GM19328 (cell line): ENCODE data around the gene PRKAR2A.
"Not testable (repeated sequence)": the region's sequence is repeated elsewhere in the genome, so short reads cannot be mapped to it uniquely, and the experiment has no call there.

Experiments
- ATAC-seq: cut with Tn5 transposase; IDR thresholded peaks from one replicate; pipeline ENCODE4 v1.9.1; 2021; ENCODE audit warnings: mild to moderate bottlenecking, moderate library complexity; ENCODE audit not compliant: unreplicated experiment

Gene PRKAR2A

GRCh38 chr3:48783304-48783703 is 64.4 kb downstream of the PRKAR2A start:
- ATAC-seq, result no peak

DNA sequence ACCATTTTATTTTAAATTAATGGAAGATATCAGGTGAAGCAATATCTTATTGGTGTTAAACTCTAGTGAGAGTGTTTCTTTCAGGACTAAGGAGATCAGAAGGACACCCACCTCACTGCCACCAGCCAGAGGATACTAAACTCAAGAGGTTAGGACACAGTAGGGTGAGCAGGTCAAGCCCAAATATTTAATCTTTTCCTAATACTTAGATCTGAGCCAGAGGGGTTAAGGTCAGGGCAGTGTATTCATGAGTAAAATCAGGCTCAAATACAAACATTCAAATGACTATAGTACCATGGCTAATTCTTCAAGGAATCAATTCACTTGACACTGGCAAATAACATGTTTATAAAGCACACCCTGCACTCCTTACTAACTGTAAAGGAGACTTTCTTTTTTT is 65.6 kb downstream of the PRKAR2A start:
- ATAC-seq, result no peak

GRCh38 chr3:48778565-48778964 is 69.1 kb downstream of the PRKAR2A start:
- not testable (repeated sequence) for ATAC-seq

- ATAC-seq, result no peak
Measured at GRCh38 chr3:48776854-48777253, 70.8 kb downstream of the PRKAR2A start.

DNA sequence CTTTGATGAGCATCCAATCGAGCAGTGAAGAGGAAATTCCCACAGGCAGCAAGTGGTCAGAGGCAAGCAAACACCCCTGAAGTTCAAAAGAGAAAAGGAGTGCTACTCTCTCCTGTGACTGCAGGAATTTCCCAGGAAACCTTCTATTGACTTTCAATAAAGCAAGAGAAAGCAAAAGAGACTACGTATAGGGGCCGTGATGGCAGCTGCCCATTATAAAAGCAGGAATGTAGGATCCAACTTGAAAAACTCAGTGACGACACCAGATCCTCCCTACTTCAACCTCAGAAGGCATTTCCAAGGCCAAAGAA is 77.5 kb downstream of the PRKAR2A start:
- ATAC-seq, result no peak

- no peak for ATAC-seq
Measured at GRCh38 chr3:48765376-48765775, 82.3 kb downstream of the PRKAR2A start.

DNA sequence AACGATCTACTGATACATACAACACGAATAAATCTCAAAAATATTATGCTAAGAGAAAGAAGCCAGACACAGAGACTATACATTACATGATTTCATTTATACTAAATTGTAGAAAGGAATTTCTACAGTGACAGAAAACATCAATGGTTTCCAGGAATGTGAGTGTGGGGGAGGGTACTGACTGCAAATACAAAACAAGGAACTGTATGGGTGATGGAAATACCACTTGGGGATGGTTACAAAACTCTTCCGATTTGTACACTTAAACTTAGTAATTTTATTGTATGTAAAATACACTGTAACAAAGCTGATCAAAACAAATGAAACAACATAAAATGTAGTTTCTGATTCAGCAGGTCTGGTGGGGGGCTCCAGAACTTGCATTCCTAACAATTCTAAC is 84.9 kb downstream of the PRKAR2A start:
- no peak for ATAC-seq

DNA sequence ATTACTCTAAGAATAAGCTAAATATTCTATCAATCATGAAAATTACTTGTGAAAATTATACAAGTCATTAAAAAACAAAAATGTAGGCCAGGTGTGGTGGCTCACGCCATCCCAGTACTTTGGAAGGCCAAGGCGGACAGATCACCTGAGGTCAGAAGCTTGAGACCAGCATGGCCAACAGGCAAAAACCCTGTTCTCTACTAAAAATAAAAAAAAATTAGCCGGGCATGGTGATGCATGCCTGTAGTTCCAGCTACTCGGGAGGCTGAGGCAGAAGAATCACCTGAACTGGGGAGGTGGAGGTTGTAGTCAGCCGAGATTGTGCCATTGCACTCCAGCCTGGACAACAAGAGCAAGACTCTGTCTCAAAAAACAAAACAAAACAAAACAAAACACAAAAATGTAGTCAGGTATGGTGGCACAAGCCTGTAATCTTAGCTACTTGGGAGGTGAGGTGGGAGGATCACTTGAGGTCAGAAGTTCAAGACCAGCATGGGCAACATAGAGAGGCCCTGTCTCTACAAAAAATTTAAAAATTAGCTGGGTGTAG is 87.6 kb downstream of the PRKAR2A start:
- ATAC-seq, result not testable (repeated sequence)

GRCh38 chr3:48759531-48759930 is 88.1 kb downstream of the PRKAR2A start:
- ATAC-seq, result not testable (repeated sequence)

DNA sequence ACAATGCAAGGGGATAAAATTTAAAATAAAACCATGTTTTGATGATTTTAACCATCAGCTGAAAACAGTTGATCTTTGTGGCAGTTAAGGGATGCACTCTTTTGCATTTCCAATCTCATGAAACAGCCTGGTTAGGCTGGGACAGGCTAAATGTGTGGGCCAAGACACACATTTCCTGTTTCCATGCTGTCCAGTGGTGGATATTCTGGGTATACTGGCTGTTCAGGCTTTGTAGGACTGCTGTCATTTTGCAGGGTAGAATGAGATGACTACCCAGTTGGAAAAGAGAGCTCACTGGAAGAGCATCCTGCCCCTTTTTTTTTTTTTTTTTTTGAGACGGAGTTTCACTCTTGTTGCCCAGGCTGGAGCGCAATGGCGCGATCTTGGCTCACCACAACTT is 88.6 kb downstream of the PRKAR2A start:
- ATAC-seq, result no peak

GRCh38 chr3:48756640-48757039 is 91.0 kb downstream of the PRKAR2A start:
- ATAC-seq, result no peak

GRCh38 chr3:48750856-48751255 is 96.8 kb downstream of the PRKAR2A start:
- no peak for ATAC-seq

DNA sequence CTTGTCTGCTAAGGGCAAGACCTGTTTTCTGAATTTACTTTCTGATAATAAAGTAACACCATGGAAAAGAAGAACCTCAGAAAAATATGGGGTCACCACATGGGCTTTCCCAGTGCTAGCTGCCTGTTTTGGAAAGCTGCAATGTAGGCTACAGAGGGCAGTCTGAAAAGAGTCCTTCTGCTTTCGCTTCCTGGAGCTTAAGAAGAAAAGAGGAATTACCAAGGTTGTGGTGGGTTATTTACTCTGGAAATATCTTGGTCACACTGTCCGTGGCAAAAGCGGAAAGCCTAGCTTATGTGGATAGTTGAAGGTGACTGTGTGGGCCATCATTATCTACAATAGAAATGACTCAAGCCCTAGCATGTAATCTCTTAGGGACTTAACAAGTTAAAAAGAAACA is 98.9 kb downstream of the PRKAR2A start:
- ATAC-seq, result no peak

GRCh38 chr3:48747706-48748105 is 100.0 kb downstream of the PRKAR2A start:
- ATAC-seq, result no peak

DNA sequence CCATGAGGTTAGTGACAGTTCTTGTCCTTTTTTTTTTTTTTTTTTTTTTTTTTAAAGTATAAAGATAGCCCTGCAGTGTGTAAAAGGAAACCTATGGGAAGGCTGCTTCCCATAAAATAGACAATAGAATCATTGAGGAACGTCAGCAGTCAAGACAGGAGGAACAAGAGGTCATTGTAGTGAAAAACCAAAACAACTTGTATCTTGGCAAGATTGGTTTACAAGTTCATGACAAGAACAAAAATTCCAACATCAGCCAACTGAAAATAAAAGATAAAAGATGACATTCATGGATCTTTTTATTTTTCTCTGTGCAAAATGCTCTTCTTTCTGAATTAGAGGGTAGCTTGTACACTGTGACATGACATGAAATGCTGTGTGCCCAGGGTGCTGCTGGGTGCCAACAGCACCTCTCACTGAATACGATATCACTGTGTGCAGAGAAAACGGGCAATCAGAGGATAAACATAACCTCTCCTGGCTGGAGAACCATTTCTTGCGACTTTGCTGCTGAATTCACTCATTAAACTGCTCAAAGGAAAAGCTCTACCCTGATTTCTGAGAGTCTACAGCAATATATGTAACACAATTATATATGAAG is 100.6 kb downstream of the PRKAR2A start:
- ATAC-seq, result no peak

GRCh38 chr3:48743773-48744172 is 103.9 kb downstream of the PRKAR2A start:
- no peak for ATAC-seq

DNA sequence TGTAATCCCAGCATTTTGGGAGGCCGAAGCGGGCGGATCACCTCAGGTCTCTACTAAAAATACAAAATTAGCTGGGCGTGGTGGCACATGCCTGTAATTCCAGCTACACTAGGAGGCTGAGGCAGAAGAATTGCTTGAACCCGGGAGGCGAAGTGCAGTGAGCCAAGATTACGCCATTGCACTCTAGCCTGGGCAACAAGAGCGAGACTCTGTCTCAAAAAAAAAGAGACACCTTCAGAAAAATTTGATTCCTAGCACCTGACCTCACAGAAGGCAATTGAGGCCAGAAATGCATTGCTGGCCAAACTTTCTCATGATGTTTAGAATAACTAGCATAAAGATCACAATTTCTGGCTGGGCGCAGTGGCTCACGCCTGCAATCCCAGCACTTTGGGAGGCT is 106.4 kb downstream of the PRKAR2A start:
- ATAC-seq, result not testable (repeated sequence)

DNA sequence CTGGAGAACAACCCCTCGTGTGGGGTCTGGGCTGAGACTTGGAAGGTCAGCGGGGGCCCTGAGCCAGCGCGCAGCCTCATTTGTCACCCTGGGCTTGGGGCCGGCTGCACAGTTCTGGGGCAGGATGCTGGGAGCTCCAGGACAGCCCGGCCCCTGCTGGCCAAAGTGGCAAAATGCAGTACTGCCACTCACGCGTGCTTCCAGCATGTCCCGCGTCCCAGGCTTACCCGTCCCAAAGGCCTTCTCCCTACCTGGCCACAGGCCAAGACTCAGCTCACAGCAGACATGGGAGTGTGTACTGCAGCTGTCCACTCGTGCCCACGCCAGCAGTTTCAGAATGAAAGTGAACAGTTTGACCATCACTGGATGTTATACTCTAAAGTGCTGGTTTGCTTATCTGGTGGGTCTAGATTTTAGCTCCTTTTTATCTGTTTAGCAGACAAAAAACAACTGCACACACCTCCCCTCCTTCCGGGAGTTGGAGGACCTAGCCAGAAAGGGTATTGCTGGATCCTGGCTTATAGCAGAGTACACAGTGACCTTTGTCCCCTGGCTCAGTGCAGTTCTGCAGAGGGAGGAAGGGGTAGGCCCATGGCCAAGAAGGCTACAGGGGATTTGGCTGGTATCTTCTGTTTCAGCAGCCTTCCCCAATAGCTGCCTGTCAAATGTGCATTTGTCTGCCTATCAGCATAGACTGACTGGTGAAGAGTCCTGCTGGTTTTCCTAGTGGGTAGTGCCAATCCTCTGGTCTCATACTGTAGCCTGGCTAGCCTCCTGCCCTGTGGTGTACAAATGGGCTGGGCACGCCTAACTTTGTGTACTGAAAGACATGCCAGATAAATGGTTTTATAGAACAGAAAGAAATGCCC is 107.5 kb downstream of the PRKAR2A start:
- ATAC-seq, result no peak

DNA sequence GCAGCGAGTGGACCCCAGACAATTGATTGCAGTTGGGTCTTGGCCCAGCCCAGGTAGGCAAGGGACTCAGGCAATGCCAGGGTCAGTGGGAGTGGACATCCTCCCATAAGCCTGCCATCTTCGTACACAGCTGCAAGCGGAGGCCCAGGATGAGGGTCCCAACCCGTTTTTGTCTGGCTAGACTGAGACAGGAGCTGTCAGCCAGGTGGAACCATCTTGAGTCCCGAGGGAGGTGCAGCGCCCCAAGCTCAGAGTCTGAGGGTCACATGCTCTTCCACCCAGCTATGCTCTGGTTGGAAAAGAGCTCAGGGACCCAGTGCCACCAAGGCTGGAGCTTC is 108.1 kb downstream of the PRKAR2A start:
- ATAC-seq, result no peak

DNA sequence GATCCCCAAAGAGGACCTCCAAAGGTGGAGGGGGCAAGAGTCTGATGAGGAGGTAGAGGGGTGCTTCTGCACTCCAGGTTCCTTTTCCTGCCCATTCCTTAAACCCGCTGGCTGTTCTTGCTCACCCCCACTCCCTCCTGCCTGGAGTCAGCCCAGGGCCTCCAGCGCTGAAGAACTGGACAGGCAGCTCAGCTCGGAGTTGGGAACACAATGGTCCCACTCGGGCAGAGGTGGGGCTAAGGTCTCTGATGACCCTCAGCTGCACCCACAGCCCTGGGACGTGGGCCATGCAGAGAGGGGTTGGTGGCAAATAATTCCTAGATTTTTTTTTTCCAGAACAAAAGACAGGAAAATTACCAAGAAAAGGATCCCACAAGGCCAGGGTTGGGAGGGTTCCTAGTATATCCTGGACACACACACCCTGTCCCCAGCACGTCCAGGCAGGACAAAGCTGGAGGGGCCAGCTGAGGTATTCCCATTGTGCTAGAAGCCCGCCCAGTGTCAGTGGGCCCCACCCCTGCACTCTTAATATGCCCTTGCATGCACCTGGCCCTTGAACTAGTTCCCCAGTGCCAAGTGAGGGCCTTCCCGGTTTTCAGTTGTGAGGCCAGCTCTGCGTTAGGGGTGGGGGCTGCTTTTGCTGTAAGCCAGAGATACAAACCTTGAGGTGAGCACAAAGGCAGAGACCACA is 108.6 kb downstream of the PRKAR2A start:
- no peak for ATAC-seq

DNA sequence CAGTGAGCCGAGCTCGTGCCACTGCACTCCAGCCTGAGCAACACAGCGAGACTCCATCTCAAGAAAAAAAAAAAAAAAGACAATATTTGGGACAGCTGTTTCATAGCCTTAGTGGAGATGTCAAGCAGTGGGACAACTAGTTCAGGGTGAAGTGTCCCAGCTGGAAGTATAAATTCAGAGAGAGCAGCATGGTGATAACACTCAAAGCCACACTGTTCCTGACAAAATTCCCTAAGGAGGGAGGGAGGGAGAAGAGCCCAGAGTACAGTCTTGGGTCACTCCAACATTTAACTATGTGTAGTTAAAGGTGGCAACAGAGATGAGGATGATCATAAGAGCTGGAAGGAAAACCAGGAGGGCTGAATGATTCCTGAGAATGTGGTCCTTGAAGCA is 109.5 kb downstream of the PRKAR2A start:
- no peak for ATAC-seq
